HEK293T (cell line): ENCODE data around the gene TBCA.
"Not testable (repeated sequence)": the region's sequence is repeated elsewhere in the genome, so short reads cannot be mapped to it uniquely, and the experiment has no call there.

Source experiments
- CTCF ChIA-PET: fragments of 350-600 bp; formaldehyde crosslinking; extraction: SDS; loops from one replicate; lab custom pipeline; 2021; ENCODE audit warnings: antibody characterized with exemption, inconsistent platforms; lab: Yijun Ruan, JAX
- POLR2A ChIA-PET: fragments of 350-600 bp; formaldehyde crosslinking; extraction: SDS; loops from one replicate; lab custom pipeline; 2020; ENCODE audit warnings: antibody characterized with exemption, inconsistent platforms; lab: Yijun Ruan, JAX
- DNase-seq: peaks from one replicate; pipeline ENCODE4 v3.0.0; 2012; ENCODE audit warnings: mixed read lengths; ENCODE audit errors: extremely low spot score
- ARNT ChIP-seq: fragments of 450-650 bp; IDR thresholded peaks from 2 replicates; pipeline ENCODE4 v1.6.1; 2017; ENCODE audit warnings: mild to moderate bottlenecking
- BHLHE40 ChIP-seq: fragments of 450-650 bp; IDR thresholded peaks from 2 replicates; pipeline ENCODE4 v1.6.1; 2016; ENCODE audit warnings: mild to moderate bottlenecking, moderate library complexity, borderline replicate concordance
- CTBP1 ChIP-seq: fragments of 450-650 bp; IDR thresholded peaks from 2 replicates; pipeline ENCODE4 v1.6.1; 2016; ENCODE audit warnings: borderline replicate concordance
- ELF4 ChIP-seq: fragments of 450-650 bp; IDR thresholded peaks from 2 replicates; pipeline ENCODE4 v1.6.1; 2017; ENCODE audit warnings: antibody characterized with exemption
- FOXA1 ChIP-seq: fragments of 450-650 bp; IDR thresholded peaks from 2 replicates; pipeline ENCODE4 v1.6.1; 2016; ENCODE audit warnings: mild to moderate bottlenecking
- FOXK2 ChIP-seq: fragments of 450-650 bp; IDR thresholded peaks from 2 replicates; pipeline ENCODE4 v1.6.1; 2016; ENCODE audit warnings: mild to moderate bottlenecking
- FOXM1 ChIP-seq: fragments of 450-650 bp; IDR thresholded peaks from 2 replicates; pipeline ENCODE4 v1.6.1; 2017; ENCODE audit warnings: mild to moderate bottlenecking, borderline replicate concordance
- HDGF ChIP-seq: fragments of 450-650 bp; IDR thresholded peaks from 2 replicates; pipeline ENCODE4 v1.6.1; 2017; ENCODE audit warnings: antibody characterized with exemption, borderline replicate concordance
- L3MBTL2 ChIP-seq: fragments of 450-650 bp; conservative IDR thresholded peaks from 2 replicates; pipeline ENCODE4 v1.6.1; 2016; ENCODE audit warnings: mild to moderate bottlenecking
- LEF1 ChIP-seq: fragments of 450-650 bp; IDR thresholded peaks from 2 replicates; pipeline ENCODE4 v1.6.1; 2017; ENCODE audit warnings: mild to moderate bottlenecking, borderline replicate concordance
- NFRKB ChIP-seq: fragments of 450-650 bp; IDR thresholded peaks from 2 replicates; pipeline ENCODE4 v1.6.1; 2016; ENCODE audit warnings: mild to moderate bottlenecking, moderate library complexity
- SP1 ChIP-seq: fragments of 450-650 bp; IDR thresholded peaks from 2 replicates; pipeline ENCODE4 v1.6.1; 2017
- SUZ12 ChIP-seq: fragments of 450-650 bp; IDR thresholded peaks from 2 replicates; pipeline ENCODE4 v1.6.1; 2016; ENCODE audit warnings: mild to moderate bottlenecking
- TARDBP ChIP-seq: fragments of 450-650 bp; IDR thresholded peaks from 2 replicates; pipeline ENCODE4 v1.6.1; 2016
- ZNF384 ChIP-seq: fragments of 450-650 bp; IDR thresholded peaks from 2 replicates; pipeline ENCODE4 v1.6.1; 2016
- TF ChIP-seq, protein P1 (sequence below): fragments of 450-650 bp; IDR thresholded peaks from 2 replicates; pipeline ENCODE4 v1.6.1; 2016

The TBCA gene

DNA sequence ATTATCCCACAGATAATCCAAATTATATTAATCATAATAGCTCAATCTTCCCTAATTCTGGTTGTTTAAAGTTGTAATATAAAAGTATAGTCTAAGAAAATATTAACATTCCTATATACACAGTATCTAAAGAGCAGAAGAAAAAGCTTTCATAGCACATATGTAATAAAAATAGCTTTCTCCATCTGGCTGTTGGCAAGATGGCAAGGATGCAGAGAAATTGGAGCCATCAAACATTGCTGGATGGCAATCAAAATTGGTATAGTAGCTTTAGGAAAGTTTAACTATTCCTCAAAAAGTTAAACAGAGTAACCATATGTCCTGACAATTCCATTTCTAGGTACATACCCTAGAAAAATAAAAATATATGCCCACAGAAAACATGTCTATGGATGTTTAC is 66.8 kb downstream of the TBCA start:
- TF ChIP-seq ZNF384, result no peak
- no peak for TF ChIP-seq BHLHE40
- TF ChIP-seq SUZ12, result no peak
- TF ChIP-seq FOXM1, result no peak
- no peak for TF ChIP-seq FOXK2
- TF ChIP-seq, protein P1, sequence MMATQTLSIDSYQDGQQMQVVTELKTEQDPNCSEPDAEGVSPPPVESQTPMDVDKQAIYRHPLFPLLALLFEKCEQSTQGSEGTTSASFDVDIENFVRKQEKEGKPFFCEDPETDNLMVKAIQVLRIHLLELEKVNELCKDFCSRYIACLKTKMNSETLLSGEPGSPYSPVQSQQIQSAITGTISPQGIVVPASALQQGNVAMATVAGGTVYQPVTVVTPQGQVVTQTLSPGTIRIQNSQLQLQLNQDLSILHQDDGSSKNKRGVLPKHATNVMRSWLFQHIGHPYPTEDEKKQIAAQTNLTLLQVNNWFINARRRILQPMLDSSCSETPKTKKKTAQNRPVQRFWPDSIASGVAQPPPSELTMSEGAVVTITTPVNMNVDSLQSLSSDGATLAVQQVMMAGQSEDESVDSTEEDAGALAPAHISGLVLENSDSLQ, result no peak
- DNase-seq, result no peak
- ChIA-PET CTCF (interaction anchor here (0.7 kb wide), 1 partner anchor 407 kb away, joined by 3 read pairs; no protein-coding TSS in a partner anchor), POLR2A (interaction anchor here (0.9 kb wide), 1 partner anchor 79 kb away, joined by 3 read pairs; no protein-coding TSS in a partner anchor)

DNA sequence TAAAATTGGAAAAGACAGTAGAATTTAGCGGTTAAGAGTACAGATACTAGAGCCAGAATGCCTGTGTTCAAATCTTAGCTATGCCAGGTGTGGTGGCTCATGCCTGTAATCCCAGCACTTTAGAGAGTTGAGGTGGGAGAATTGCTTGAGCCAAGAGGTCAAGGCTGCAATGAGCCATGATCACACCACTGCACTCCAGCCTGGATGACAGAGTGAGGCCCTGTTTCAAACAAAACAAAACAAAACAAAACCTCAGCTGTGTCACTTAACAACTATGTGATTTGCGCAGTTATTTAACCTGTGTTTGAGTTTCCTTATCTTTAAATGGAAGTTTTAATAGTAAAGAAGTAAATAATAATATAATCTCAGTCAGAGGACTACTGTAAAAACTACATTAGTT is 68.3 kb downstream of the TBCA start:
- CTCF ChIA-PET, result no interaction called here
- no peak for TF ChIP-seq NFRKB
- no peak for TF ChIP-seq L3MBTL2
- TF ChIP-seq, protein P1, result no peak
- no peak for TF ChIP-seq ARNT
- TF ChIP-seq LEF1, result no peak
- no peak for TF ChIP-seq FOXM1
- TF ChIP-seq CTBP1, result no peak
- no peak for TF ChIP-seq TARDBP
- no peak for TF ChIP-seq HDGF
- TF ChIP-seq FOXK2, result no peak
- TF ChIP-seq ZNF384, result no peak
- TF ChIP-seq SUZ12, result no peak
- TF ChIP-seq ELF4, result no peak
- TF ChIP-seq SP1, result no peak
- no peak for TF ChIP-seq BHLHE40
- no peak for TF ChIP-seq FOXA1
- DNase-seq, result no peak
- POLR2A ChIA-PET, result no interaction called here

DNA sequence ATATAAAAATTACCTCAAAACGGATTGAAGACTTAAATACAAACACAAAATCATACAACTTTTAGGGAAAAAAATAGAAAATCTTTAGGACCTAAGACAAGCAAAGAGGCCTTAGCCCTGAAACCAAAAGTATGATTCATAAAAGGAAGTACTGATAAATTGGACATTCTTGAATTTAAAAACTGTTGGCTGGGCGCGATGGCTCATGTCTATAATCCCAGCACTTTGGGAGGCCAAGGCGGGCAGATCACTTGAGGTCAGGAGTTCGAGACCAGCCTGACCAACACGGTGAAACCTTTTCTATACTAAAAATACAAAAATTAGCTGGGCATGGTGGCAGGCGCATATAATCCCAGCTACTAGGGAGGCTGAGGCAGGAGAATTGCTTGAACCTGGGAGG is 76.6 kb downstream of the TBCA start:
- DNase-seq, POLR2A ChIA-PET: not testable (repeated sequence)
- CTCF ChIA-PET, result interaction anchor here (0.7 kb wide), 1 partner anchor 154 kb away, joined by 4 read pairs; no protein-coding TSS in a partner anchor

DNA sequence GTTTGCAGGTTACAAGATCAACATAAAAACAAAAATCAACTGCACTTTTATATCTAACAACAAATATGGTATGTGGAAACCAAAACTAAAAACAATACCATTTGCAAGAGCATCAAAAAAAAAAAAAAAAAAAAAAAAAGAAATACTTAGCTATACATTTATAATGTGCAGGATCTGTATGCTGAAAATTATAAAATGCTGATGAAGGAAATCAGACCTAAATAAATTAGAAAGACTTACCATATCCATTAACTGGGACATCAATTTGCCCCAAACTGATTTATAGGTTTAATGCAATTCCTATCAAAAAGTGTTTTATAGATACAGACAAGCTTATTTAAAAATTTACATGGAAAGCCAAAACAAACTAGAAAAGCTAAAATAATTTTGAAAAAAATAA is 77.2 kb downstream of the TBCA start:
- DNase-seq, result no peak
- TF ChIP-seq NFRKB (no peak), TARDBP (no peak), BHLHE40 (no peak), FOXK2 (no peak), LEF1 (no peak), ELF4 (no peak), CTBP1 (no peak), SUZ12 (no peak), FOXM1 (no peak), ZNF384 (no peak), ARNT (no peak), L3MBTL2 (no peak), FOXA1 (no peak), HDGF (no peak), SP1 (no peak)
- TF ChIP-seq, protein P1, result no peak
- POLR2A ChIA-PET, result no interaction called here
- CTCF ChIA-PET, result interaction anchor here (0.6 kb wide), 1 partner anchor 477 kb away, joined by 4 read pairs; no protein-coding TSS in a partner anchor

DNA sequence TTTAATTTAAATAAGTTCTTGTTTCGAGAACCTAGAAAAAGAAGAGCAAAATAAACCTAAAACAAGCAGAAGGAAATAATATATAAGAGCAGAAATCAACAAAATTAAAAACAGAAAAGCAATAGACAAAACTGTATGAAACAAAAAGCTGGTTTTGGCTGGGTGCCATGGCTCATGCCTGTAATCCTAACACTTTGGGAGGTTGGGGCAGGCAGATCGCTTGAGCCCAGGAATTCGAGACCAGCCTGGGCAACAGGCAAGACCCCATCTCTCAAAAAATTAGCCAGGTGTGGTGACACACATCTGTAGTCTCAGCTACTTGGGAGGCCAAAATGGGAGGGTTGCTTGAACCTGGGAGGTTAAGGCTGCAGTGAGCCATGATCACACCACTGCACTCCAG is 78.4 kb downstream of the TBCA start:
- ChIA-PET CTCF (no interaction called here), POLR2A (no interaction called here)
- TF ChIP-seq TARDBP (no peak), LEF1 (no peak), FOXK2 (no peak), FOXA1 (no peak), SP1 (no peak), ZNF384 (no peak), ARNT (no peak)
- TF ChIP-seq, protein P1, result no peak
- no peak for DNase-seq

DNA sequence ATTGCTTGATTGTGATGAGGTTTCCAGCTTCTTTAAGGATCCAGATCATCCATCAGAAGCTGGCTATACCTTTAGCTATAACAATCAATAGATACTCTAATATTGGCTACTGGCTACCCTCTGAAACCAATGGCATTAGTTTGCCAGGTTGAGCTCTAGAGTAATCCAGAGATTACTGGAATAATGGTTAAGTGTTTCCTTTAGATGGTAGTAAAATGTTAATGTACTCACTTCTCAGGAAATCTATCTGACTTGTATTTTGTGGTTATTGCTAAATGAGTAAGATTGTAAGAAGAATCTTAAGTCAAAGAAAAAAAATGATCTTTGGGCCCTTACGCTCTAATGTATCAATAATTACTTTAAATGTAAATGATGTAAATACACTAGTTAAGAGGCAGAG is 80.0 kb downstream of the TBCA start:
- no peak for DNase-seq
- CTCF ChIA-PET, result interaction anchor here (0.8 kb wide), 1 partner anchor 46 kb away, joined by 3 read pairs; no protein-coding TSS in a partner anchor
- TF ChIP-seq ARNT (no peak), SUZ12 (no peak), TARDBP (no peak), ZNF384 (no peak), NFRKB (no peak), CTBP1 (no peak), ELF4 (no peak), FOXK2 (no peak), L3MBTL2 (no peak), BHLHE40 (no peak), HDGF (no peak), LEF1 (no peak), SP1 (no peak), FOXM1 (no peak), FOXA1 (no peak)
- TF ChIP-seq, protein P1, result no peak
- POLR2A ChIA-PET, result no interaction called here
